ENCODE data around the gene TRAPPC2L.

TRAPPC2L gene

GRCh38 chr16:88839745-88840599 lies 17.0 kb upstream of the TRAPPC2L start:
- no peak for DNase-seq

GRCh38 chr16:88840600-88841215 lies 16.2 kb upstream of the TRAPPC2L start:
- DNase-seq: no peak

- no peak for DNase-seq
These were observed 15.2 kb upstream of the TRAPPC2L start for GRCh38 chr16:88841521-88842307.

- DNase-seq: no peak
These were observed 14.6 kb upstream of the TRAPPC2L start for GRCh38 chr16:88842308-88842756.

- DNase-seq: no peak
These were observed 14.1 kb upstream of the TRAPPC2L start for GRCh38 chr16:88842806-88843205.

- no peak for DNase-seq
These were observed 13.7 kb upstream of the TRAPPC2L start for GRCh38 chr16:88843256-88843655.

- DNase-seq: no peak
These were observed 12.4 kb upstream of the TRAPPC2L start for GRCh38 chr16:88844419-88845036.

GRCh38 chr16:88846088-88846487 lies 10.8 kb upstream of the TRAPPC2L start:
- DNase-seq: no peak

- DNase-seq: no peak
These were observed 9.3 kb upstream of the TRAPPC2L start for GRCh38 chr16:88847654-88848053.

GRCh38 chr16:88848557-88848956 lies 8.4 kb upstream of the TRAPPC2L start:
- DNase-seq: no peak

- DNase-seq: no peak
These were observed 6.3 kb upstream of the TRAPPC2L start for GRCh38 chr16:88850531-88851199.

GRCh38 chr16:88851616-88852015 lies 5.3 kb upstream of the TRAPPC2L start:
- no peak for DNase-seq

GRCh38 chr16:88853325-88853941 lies 3.5 kb upstream of the TRAPPC2L start:
- DNase-seq: no peak

- DNase-seq: no peak
These were observed 2.4 kb upstream of the TRAPPC2L start for GRCh38 chr16:88854306-88855111.

GRCh38 chr16:88855176-88855575 lies 1.8 kb upstream of the TRAPPC2L start:
- no peak for DNase-seq

- DNase-seq: no peak
These were observed 1.2 kb upstream of the TRAPPC2L start for GRCh38 chr16:88855736-88856121.

- no peak for DNase-seq
These were observed 652 bp upstream of the TRAPPC2L start for GRCh38 chr16:88856122-88856827.

GRCh38 chr16:88857728-88858339 lies 907 bp downstream of the TRAPPC2L start:
- DNase-seq: no peak

- no peak for DNase-seq
These were observed 2.6 kb downstream of the TRAPPC2L start for GRCh38 chr16:88859381-88860091.
